Measurements from ENCODE around the gene PHLPP1. TPM values are rescaled to one million over a fixed set of nuclear protein-coding genes. Genes with fewer than 3 reads are reported as not detected.

PHLPP1 gene
- total RNA-seq, 2 donors from 2014 or later: 8.6 to 20.8 TPM

- Histone ChIP-seq H3K4me3 (no peak overlapping the region), H3K9me3 (no peaks in the 10 kb centered on the region), H3K4me1 (no peaks in the 10 kb centered on the region), H3K36me3 (replicated peaks in 1 of 2; ENCODE audit: insufficient read depth in 1 of 2, low read depth in 2 of 2) (peaks cover 0 to 3% of the 10 kb centered on the region in 2 donors), H3K27me3 (no peaks in the 10 kb centered on the region), H3K27ac (no peak overlapping the region)
- ATAC-seq: no peak
- 92 to 96% methylated on average over 1 of the region's 1 CpG for WGBS, 2 donors
- intact Hi-C loops (cut with DNase I): no loop called here
- TF ChIP-seq CTCF (IDR thresholded peaks at IDR 0.05): no peak
- TF ChIP-seq POLR2A (IDR thresholded peaks at IDR 0.05): no peak
- DNase-seq: no peak
Measured at GRCh38 chr18:62950246-62950645, 234.9 kb downstream of the PHLPP1 start.

GRCh38 chr18:62952807-62953206 is 237.5 kb downstream of the PHLPP1 start:
- intact Hi-C loops (cut with DNase I): no loop called here
- ATAC-seq: no peak
- 75 to 77% methylated on average over 4 of the region's 4 CpGs for WGBS, 2 donors

GRCh38 chr18:62953663-62954062 is 238.3 kb downstream of the PHLPP1 start:
- Histone ChIP-seq H3K4me3 (no peak overlapping the region), H3K27ac (no peak overlapping the region), H3K27me3 (no peaks in the 10 kb centered on the region), H3K9me3 (no peaks in the 10 kb centered on the region), H3K4me1 (no peaks in the 10 kb centered on the region), H3K36me3 (replicated peaks in 1 of 2; ENCODE audit: insufficient read depth in 1 of 2, low read depth in 2 of 2) (no peaks in the 10 kb centered on the region)
- WGBS, 2 donors: 34 to 58% methylated on average over 2 of the region's 2 CpGs
- intact Hi-C loops (cut with DNase I): no loop called here
- no peak for TF ChIP-seq POLR2A (IDR thresholded peaks at IDR 0.05)
- no peak for TF ChIP-seq CTCF (IDR thresholded peaks at IDR 0.05)
- DNase-seq: no peak
- ATAC-seq: no peak

More at GRCh38 chr18:62952807-62953206, 237.5 kb downstream of the PHLPP1 start:
- no peak for DNase-seq
- TF ChIP-seq CTCF (IDR thresholded peaks at IDR 0.05) (no peak), POLR2A (IDR thresholded peaks at IDR 0.05) (no peak)
- no peaks in the 10 kb centered on the region for H3K27me3 ChIP-seq
- H3K27ac ChIP-seq: no peak overlapping the region
- H3K4me1 ChIP-seq: no peaks in the 10 kb centered on the region
- no peaks in the 10 kb centered on the region for H3K36me3 ChIP-seq (replicated peaks in 1 of 2; ENCODE audit: insufficient read depth in 1 of 2, low read depth in 2 of 2)
- H3K9me3 ChIP-seq: no peaks in the 10 kb centered on the region
- no peak overlapping the region for H3K4me3 ChIP-seq

- no peaks in the 10 kb centered on the region for H3K4me1 ChIP-seq
- H3K36me3 ChIP-seq (replicated peaks in 1 of 2; ENCODE audit: insufficient read depth in 1 of 2, low read depth in 2 of 2): no peaks in the 10 kb centered on the region
- H3K27ac ChIP-seq: no peak overlapping the region
- no peak overlapping the region for H3K4me3 ChIP-seq
- intact Hi-C loops (cut with DNase I): no loop called here
- DNase-seq (no peak), ATAC-seq (no peak)
- 72 to 77% methylated on average over 2 of the region's 2 CpGs for WGBS, 2 donors
- H3K27me3 ChIP-seq: no peaks in the 10 kb centered on the region
- TF ChIP-seq POLR2A (IDR thresholded peaks at IDR 0.05): no peak
- TF ChIP-seq CTCF (IDR thresholded peaks at IDR 0.05): no peak
- H3K9me3 ChIP-seq: no peaks in the 10 kb centered on the region
Measured at GRCh38 chr18:62954366-62954765, 239.0 kb downstream of the PHLPP1 start.

GRCh38 chr18:62957885-62958472 is 242.6 kb downstream of the PHLPP1 start:
- TF ChIP-seq POLR2A (IDR thresholded peaks at IDR 0.05) (no peak), CTCF (IDR thresholded peaks at IDR 0.05) (peak; percentile 8 to 58 (median 40))
- intact Hi-C loops (cut with DNase I): no loop called here
- ATAC-seq: peak; percentile 33

More at GRCh38 chr18:62957885-62958472, 242.6 kb downstream of the PHLPP1 start:
- 68 to 72% methylated on average over 9 of the region's 9 CpGs for WGBS, 2 donors
- DNase-seq: peak; percentile 23 to 63 (median 53)
- Histone ChIP-seq H3K9me3 (no peaks in the 10 kb centered on the region), H3K36me3 (replicated peaks in 1 of 2; ENCODE audit: insufficient read depth in 1 of 2, low read depth in 2 of 2) (no peaks in the 10 kb centered on the region), H3K4me1 (no peaks in the 10 kb centered on the region), H3K4me3 (no peak overlapping the region), H3K27me3 (no peaks in the 10 kb centered on the region), H3K27ac (no peak overlapping the region)
